K562 (cell line): ENCODE measurements around the gene CGNL1. TPM values are rescaled to one million over a fixed set of nuclear protein-coding genes. Genes with fewer than 3 reads are reported as not detected.

Experiments
- ATAC-seq: fragments of 200-7000 bp; cut with Tn5 transposase; 3 replicates; pipeline ENCODE4 v1.9.1; 2020; ENCODE audit warnings: moderate library complexity
- BruUV-seq: library from RNA; stranded (reverse); fragments of 400-500 nt; replicated peaks from 2 replicates; lab custom pipeline; 2021; lab: Mats Ljungman, UMichigan
- CTCF ChIA-PET: fragments of 300-600 bp; formaldehyde crosslinking; extraction: SDS; loops from one replicate; lab custom pipeline; 2021; ENCODE audit warnings: low intra/inter-chr PET ratio; lab: Yijun Ruan, JAX
- POLR2A ChIA-PET: fragments of 300-600, 350-650 bp; sonication (Branson Sonifier 250); formaldehyde crosslinking; extraction: SDS; loops from one replicate; lab custom pipeline; 2021; ENCODE audit warnings: antibody characterized with exemption, inconsistent platforms; lab: Yijun Ruan, JAX
- DNase-seq, 4 experiments: peaks; one replicate each; pipeline versions ENCODE4 v3.0.0 to v3.0.0-alpha.2; 2011 to 2018; ENCODE audit warnings: low spot score in 3 of 4, mixed read lengths in 3 of 4; ENCODE audit errors: extremely low read depth in 1 of 4
- FAIRE-seq: peaks from 2 replicates; lab custom pipeline; 2011; peaks lifted over from hg19 to GRCh38; lab: Jason Lieb, UNC
- H2AFZ ChIP-seq: 2 replicates; pipeline ENCODE4 v1.6.0; 2011; ENCODE audit warnings: low read depth, low read length, control low read depth, inconsistent platforms
- H3K27ac ChIP-seq: fragments of 200-600 bp; 3 replicates; pipeline ENCODE4 v1.8.0; 2011; ENCODE audit warnings: low read depth, mild to moderate bottlenecking, control low read depth, inconsistent platforms, low read length, moderate library complexity, mixed read lengths; ENCODE audit errors: extremely low read depth
- H3K27me3 ChIP-seq, 2 experiments: fragments of 300-600 bp in 1 of 2; 2 replicates in 1 of 2; 3 replicates in 1 of 2; pipeline versions ENCODE4 v1.6.0 to v1.8.0; 2011; ENCODE audit warnings: inconsistent platforms in 2 of 2, low read length in 2 of 2, mild to moderate bottlenecking in 1 of 2, mixed read lengths in 1 of 2, moderate library complexity in 1 of 2; ENCODE audit not compliant: control insufficient read depth in 2 of 2, insufficient read depth in 2 of 2
- H3K36me3 ChIP-seq: fragments of 300-600 bp; 3 replicates; pipeline ENCODE4 v1.8.0; 2011; ENCODE audit warnings: mild to moderate bottlenecking, low read length, inconsistent platforms; ENCODE audit not compliant: control insufficient read depth, insufficient read depth
- H3K4me1 ChIP-seq, 2 experiments: fragments of 200-600 bp in 1 of 2; replicated peaks in 1 of 2; 2 replicates in 1 of 2; 3 replicates in 1 of 2; pipeline versions ENCODE4 v1.5.1 to v1.8.0; 2011; ENCODE audit warnings: inconsistent platforms in 2 of 2, low read length in 2 of 2, mild to moderate bottlenecking in 1 of 2, mixed read lengths in 1 of 2, moderate library complexity in 1 of 2; ENCODE audit not compliant: control insufficient read depth in 2 of 2, insufficient read depth in 2 of 2
- H3K4me2 ChIP-seq: 2 replicates; pipeline ENCODE4 v1.6.1; 2011; ENCODE audit warnings: low read length, control low read depth, inconsistent platforms, mixed read lengths; ENCODE audit not compliant: insufficient read depth
- H3K4me3 ChIP-seq: fragments of 200-600 bp; sonication (generic), shearing (Covaris generic); 2 replicates; pipeline ENCODE4 v1.5.1; 2016; ENCODE audit warnings: control low read depth, inconsistent platforms
- H3K79me2 ChIP-seq: fragments of 200-600 bp; 3 replicates; pipeline ENCODE4 v1.8.0; 2011; ENCODE audit warnings: low read length, inconsistent platforms; ENCODE audit not compliant: control insufficient read depth, insufficient read depth
- H3K9ac ChIP-seq, 2 experiments: 2 replicates each; pipeline versions ENCODE4 v1.6.0 to v1.6.1; 2011; ENCODE audit warnings: low read depth in 2 of 2, low read length in 2 of 2, control low read depth in 1 of 2, inconsistent platforms in 1 of 2, mild to moderate bottlenecking in 1 of 2, mixed read lengths in 1 of 2; ENCODE audit not compliant: insufficient read depth in 1 of 2
- H3K9me1 ChIP-seq: one replicate; pipeline ENCODE4 v1.6.0; 2011; ENCODE audit warnings: inconsistent platforms, mild to moderate bottlenecking, low read length, moderate library complexity; ENCODE audit not compliant: control insufficient read depth, insufficient read depth
- H3K9me3 ChIP-seq: replicated peaks from 2 replicates; pipeline ENCODE4 v1.5.1; 2011; ENCODE audit warnings: low read depth, low read length, inconsistent platforms; ENCODE audit not compliant: control insufficient read depth, insufficient read depth
- H4K20me1 ChIP-seq: replicated peaks from 2 replicates; pipeline ENCODE4 v1.6.1; 2011; ENCODE audit warnings: low read length, inconsistent platforms, mixed read lengths; ENCODE audit not compliant: control insufficient read depth, insufficient read depth
- CHD2 ChIP-seq: IDR thresholded peaks from 2 replicates; pipeline ENCODE4 v1.6.1; 2011; ENCODE audit warnings: low read depth, low read length
- GABPB2 ChIP-seq: fragments of 250-450 bp; sonication (Bioruptor Pico); conservative IDR thresholded peaks from 2 replicates; pipeline ENCODE4 v1.5.1; 2021; ENCODE audit warnings: mild to moderate bottlenecking
- HSF4 ChIP-seq: fragments of 250-450 bp; sonication (Bioruptor Pico); IDR thresholded peaks from 2 replicates; pipeline ENCODE4 v2.1.2; 2022; ENCODE audit warnings: mild to moderate bottlenecking, moderate library complexity, borderline replicate concordance
- ZFPM2 ChIP-seq: fragments of 250-450 bp; sonication (Bioruptor Pico); IDR thresholded peaks from 2 replicates; pipeline ENCODE4 v1.5.1; 2022; ENCODE audit warnings: mild to moderate bottlenecking
- ZNF57 ChIP-seq: fragments of 450-650 bp; formaldehyde crosslinking; IDR thresholded peaks from 2 replicates; pipeline ENCODE4 v1.4.0; 2020; ENCODE audit warnings: mild to moderate bottlenecking, moderate library complexity
- WGBS: fragments of 100-300 bp; shearing (Covaris generic); methylation state at CpG from one replicate; pipeline ENCODE4 v1.1.6; 2016; ENCODE audit warnings: low coverage, mixed read lengths; ENCODE audit not compliant: insufficient coverage; ENCODE audit errors: missing lambda C conversion rate; 5-methylcytosine and 5-hydroxymethylcytosine counted together
- in situ Hi-C: fragments of 300-500 bp; cut with MboI; formaldehyde crosslinking; loops from 4 replicates; pipeline ENCODE4 v1.15.0; 2018; ENCODE audit warnings: inconsistent platforms, mixed read lengths
- intact Hi-C: fragments of 100-400 bp; cut with micrococcal nuclease; formaldehyde crosslinking; loops from 2 replicates; pipeline ENCODE4 v1.14.2; 2022
- polyA plus RNA-seq, 8 experiments: library from polyadenylated mRNA; depleted of rRNA in 4 of 8; stranded (reverse) in 5 of 8; unstranded in 3 of 8; fragments of >200 nt; fragmentation: Nextera tagmentation in 2 of 8; fragmentation: Illumina TruSeq in 1 of 8; extraction: Ambion mirVana in 2 of 8; extraction: Trizol in 1 of 8; gene quantifications; 2 replicates each; pipeline versions ENCODE4 v1.2.1 to v1.2.3, GENCODE V29; 2011 to 2014; ENCODE audit warnings: inconsistent platforms in 1 of 8, missing spikeins in 1 of 8
- total RNA-seq, 7 experiments: library from RNA; depleted of rRNA in 6 of 7; stranded (reverse); fragments of >200 nt in 6 of 7; fragmentation: Illumina TruSeq in 2 of 7; extraction: Trizol in 2 of 7; gene quantifications; 2 replicates each; pipeline versions ENCODE4 v1.2.1 to v1.2.3, GENCODE V29; 2011 to 2021; ENCODE audit warnings: low replicate concordance in 1 of 7
- TF ChIP-seq, protein P1 (sequence below), 2 experiments: fragments of 450-650 bp; formaldehyde crosslinking in 1 of 2; IDR thresholded peaks; 2 replicates each; pipeline versions ENCODE4 v1.4.0 to v1.6.1; 2014 to 2020; ENCODE audit warnings: mild to moderate bottlenecking in 2 of 2, borderline replicate concordance in 1 of 2, low read depth in 1 of 2

Gene CGNL1
- total and polyA plus RNA-seq, 9 of the 15 experiments (the other 6 are each of a cell fraction or from before 2014, with no cell fraction given), result 0.01 to 0.07 TPM; not detected in 7

DNA sequence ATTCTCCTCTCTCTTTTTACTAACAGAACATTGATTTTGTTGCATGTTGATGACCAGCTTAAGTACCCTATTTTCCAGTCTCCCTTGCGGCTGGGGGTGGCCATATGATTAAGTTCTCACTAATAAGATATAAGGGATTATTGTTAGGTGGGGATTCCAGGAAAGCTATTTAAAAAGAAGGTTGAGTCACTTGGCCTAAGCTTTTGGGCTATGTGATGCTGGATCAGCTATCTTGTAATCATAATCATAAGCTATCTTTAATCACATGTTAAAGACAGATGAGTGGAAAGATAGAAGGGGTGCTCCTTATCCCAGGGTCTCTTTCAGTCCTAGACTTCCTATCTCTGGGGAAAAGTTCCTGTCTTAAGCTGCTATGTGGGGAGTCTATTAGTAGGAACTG is 59.9 kb downstream of the CGNL1 start:
- in situ Hi-C loops, result no loop called here
- Histone ChIP-seq H3K4me2 (no peak overlapping the region), H3K9ac (no peak overlapping the region), H3K79me2 (no peaks in the 10 kb centered on the region), H3K27me3 (peaks cover 27 to 36% of the 10 kb centered on the region in 2 experiments; a peak in 4 of 5 replicates), H3K36me3 (no peaks in the 10 kb centered on the region), H3K4me1 (peaks cover 0 to 4% of the 10 kb centered on the region in 2 experiments; a peak in 1 of 5 replicates), H3K9me3 (no peaks in the 10 kb centered on the region), H4K20me1 (no peaks in the 10 kb centered on the region), H3K4me3 (no peak overlapping the region), H2AFZ (no peak overlapping the region), H3K27ac (no peak overlapping the region), H3K9me1 (no peaks in the 10 kb centered on the region)
- BruUV-seq, result no TSS peak
- FAIRE-seq (no peak), ATAC-seq (no peak), DNase-seq (no peak)
- ChIA-PET POLR2A (no interaction called here), CTCF (no interaction called here)
- TF ChIP-seq CHD2, result no peak
- TF ChIP-seq ZNF57, result no peak
- TF ChIP-seq HSF4 (CRISPR knock-in tag), result no peak
- TF ChIP-seq, protein P1, sequence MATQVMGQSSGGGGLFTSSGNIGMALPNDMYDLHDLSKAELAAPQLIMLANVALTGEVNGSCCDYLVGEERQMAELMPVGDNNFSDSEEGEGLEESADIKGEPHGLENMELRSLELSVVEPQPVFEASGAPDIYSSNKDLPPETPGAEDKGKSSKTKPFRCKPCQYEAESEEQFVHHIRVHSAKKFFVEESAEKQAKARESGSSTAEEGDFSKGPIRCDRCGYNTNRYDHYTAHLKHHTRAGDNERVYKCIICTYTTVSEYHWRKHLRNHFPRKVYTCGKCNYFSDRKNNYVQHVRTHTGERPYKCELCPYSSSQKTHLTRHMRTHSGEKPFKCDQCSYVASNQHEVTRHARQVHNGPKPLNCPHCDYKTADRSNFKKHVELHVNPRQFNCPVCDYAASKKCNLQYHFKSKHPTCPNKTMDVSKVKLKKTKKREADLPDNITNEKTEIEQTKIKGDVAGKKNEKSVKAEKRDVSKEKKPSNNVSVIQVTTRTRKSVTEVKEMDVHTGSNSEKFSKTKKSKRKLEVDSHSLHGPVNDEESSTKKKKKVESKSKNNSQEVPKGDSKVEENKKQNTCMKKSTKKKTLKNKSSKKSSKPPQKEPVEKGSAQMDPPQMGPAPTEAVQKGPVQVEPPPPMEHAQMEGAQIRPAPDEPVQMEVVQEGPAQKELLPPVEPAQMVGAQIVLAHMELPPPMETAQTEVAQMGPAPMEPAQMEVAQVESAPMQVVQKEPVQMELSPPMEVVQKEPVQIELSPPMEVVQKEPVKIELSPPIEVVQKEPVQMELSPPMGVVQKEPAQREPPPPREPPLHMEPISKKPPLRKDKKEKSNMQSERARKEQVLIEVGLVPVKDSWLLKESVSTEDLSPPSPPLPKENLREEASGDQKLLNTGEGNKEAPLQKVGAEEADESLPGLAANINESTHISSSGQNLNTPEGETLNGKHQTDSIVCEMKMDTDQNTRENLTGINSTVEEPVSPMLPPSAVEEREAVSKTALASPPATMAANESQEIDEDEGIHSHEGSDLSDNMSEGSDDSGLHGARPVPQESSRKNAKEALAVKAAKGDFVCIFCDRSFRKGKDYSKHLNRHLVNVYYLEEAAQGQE (IDR thresholded peaks at IDR 0.05; ENCODE audit: borderline replicate concordance), result no peak
- TF ChIP-seq, protein P1 (CRISPR knock-in tag; IDR thresholded peaks at IDR 0.05; ENCODE audit: low read depth), result no peak
- no peak for TF ChIP-seq GABPB2 (CRISPR knock-in tag)
- no peak for TF ChIP-seq ZFPM2 (CRISPR knock-in tag)
- WGBS, result 0% methylated on average over 1 of the region's 1 CpG
- intact Hi-C loops, result loop anchor here (10.0 kb wide), 1 partner anchor 91 kb away; no protein-coding TSS in a partner anchor
